ENCODE results near the gene ZG16. TPM values are rescaled to one million over a fixed set of nuclear protein-coding genes. Genes with fewer than 3 reads are reported as not detected.
A peak's percentile ranks its signal among the peaks of the same experiment; 100 is the strongest.

ZG16 gene
- total and polyA plus RNA-seq, 7 donors = 0.01 to 0.03 (median 0.01) TPM; not detected in 4

DNA sequence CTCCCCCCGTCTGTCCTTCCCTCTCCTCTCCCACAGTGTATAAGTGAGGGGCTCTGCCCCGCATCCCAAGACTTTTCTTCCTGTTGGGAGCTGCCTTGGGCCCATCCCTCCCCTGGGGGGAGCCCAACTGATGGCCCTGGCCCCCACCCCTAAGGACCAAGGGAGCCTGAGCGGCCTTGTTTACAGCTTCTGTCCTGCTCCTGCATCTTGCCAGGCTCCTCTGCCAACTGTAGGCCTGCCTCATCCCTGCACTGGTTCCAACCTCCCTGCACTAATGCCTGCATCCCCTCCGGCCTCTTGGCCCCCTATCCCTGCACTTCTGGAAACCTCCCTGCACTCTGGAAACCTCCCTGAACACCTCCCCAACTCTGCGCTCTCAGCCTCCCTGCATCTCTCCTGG lies 36.5 kb downstream of the ZG16 start:
- intact Hi-C loops (cut with DNase I) = no loop called here
- H3K36me3 ChIP-seq (ENCODE audit: insufficient read depth in 1 of 2, low read depth in 1 of 2) = peaks cover 0 to 28% of the 10 kb centered on the region in 2 donors
- ATAC-seq (no peak), DNase-seq (no peak)
- peak overlapping the region; percentile 90 for H3K4me3 ChIP-seq
- no peak overlapping the region for H3K27ac ChIP-seq
- peaks cover 33% of the 10 kb centered on the region for H3K4me1 ChIP-seq
- no peaks in the 10 kb centered on the region for H3K27me3 ChIP-seq (ENCODE audit: insufficient read depth in 3 of 3, low read length in 2 of 3)
- no peaks in the 10 kb centered on the region for H3K9me3 ChIP-seq
- TF ChIP-seq, protein P1, sequence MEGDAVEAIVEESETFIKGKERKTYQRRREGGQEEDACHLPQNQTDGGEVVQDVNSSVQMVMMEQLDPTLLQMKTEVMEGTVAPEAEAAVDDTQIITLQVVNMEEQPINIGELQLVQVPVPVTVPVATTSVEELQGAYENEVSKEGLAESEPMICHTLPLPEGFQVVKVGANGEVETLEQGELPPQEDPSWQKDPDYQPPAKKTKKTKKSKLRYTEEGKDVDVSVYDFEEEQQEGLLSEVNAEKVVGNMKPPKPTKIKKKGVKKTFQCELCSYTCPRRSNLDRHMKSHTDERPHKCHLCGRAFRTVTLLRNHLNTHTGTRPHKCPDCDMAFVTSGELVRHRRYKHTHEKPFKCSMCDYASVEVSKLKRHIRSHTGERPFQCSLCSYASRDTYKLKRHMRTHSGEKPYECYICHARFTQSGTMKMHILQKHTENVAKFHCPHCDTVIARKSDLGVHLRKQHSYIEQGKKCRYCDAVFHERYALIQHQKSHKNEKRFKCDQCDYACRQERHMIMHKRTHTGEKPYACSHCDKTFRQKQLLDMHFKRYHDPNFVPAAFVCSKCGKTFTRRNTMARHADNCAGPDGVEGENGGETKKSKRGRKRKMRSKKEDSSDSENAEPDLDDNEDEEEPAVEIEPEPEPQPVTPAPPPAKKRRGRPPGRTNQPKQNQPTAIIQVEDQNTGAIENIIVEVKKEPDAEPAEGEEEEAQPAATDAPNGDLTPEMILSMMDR (IDR thresholded peaks at IDR 0.05) = no peak
- 84 to 90% (median 89%) methylated on average over 5 of the region's 5 CpGs for WGBS, 3 donors

DNA sequence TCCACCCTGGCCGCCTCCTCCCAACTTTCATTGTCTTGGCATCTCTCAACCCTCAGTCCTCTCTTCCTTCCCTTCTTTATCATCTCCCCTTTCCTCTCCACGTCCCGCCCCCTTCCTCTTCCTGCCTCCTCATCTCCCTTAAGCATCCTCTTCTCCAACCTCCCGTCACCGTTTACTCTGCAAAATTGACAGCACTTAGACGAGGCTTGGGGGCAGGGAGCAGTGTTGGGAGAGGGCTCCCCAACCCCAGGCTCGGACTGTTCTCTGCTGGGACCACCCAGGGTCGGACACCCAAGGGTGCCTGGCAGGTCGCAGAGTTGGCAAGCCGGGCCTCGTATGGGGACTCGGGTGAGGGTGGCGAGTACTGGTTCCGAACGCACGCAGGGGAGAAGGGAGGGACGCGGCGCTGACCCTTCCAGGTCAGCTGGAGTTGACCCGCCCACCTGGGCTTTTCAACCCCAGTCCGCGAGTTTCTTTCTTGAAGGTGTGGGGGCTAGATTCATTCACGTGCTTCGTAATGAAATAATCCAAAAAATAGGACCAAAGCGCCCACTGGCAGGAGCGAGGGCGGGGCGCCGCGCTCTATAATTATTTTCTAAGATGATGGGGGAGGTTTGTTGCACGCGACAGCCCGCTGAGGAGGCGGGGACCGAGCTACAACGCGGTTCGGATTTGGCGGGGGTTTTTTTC lies 37.1 kb downstream of the ZG16 start:
- Histone ChIP-seq H3K9me3 (no peaks in the 10 kb centered on the region), H3K4me3 (peak overlapping the region; percentile 90), H3K36me3 (ENCODE audit: insufficient read depth in 1 of 2, low read depth in 1 of 2) (peaks cover 0 to 27% of the 10 kb centered on the region in 2 donors), H3K27ac (peak overlapping the region; percentile 97), H3K4me1 (peaks cover 32% of the 10 kb centered on the region), H3K27me3 (ENCODE audit: insufficient read depth in 3 of 3, low read length in 2 of 3) (no peaks in the 10 kb centered on the region)
- ATAC-seq = no peak
- peak; percentile 41 to 72 for DNase-seq
- WGBS, 3 donors = 8 to 12% (median 8%) methylated on average over 37 to 39 of the region's 39 CpGs
- intact Hi-C loops (cut with DNase I) = loop anchor here in 1 of 2 donors (5.0 kb wide), 1 partner anchor 47 kb away; the partner anchor contains the start of gene CDIPT
- TF ChIP-seq, protein P1 (IDR thresholded peaks at IDR 0.05) = no peak

DNA sequence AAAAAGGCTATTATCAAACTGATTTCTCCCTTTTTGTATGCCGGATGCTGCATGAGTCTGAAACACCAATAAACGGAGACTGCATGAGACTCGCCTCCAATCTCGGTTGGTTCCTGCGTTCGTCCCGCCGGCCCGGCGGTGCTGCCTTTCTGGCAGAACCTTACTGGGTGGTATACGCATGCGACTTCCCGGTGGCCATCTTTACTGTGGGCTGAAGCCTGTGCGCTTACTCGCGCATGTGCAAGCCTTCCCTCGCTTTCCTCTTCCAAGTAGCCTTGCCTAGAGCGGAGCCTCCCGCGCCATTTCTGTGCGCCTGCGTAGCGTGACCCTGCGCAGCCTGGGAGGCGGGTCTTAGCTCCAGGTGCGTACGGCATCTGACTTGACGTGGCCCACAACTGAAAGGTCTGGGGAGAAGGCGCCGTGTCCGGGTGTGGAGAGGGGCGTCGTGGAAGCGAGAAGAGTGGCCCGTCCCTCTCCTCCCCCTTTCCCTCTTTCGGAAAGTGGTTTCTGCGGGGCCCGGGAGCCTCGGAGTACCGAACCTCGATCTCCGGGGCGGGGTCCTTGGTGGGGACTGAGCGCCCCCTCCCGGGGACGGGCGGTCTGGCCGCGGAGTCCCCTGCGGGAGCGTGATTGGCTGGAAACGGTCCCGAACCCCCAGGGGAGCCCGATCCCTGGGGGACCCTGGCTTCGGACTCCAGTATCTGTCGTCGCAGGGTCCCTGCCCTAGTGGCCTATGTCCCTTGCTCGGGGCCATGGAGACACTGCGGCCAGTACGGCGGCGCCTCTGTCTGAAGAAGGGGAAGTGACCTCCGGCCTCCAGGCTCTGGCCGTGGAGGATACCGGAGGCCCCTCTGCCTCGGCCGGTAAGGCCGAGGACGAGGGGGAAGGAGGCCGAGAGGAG lies 38.0 kb downstream of the ZG16 start, which contains the start of gene PAGR1:
Gene PAGR1 (plus strand): TSS at position 360 of the 901 bp plus-strand sequence. CDS start 374 bp downstream, at position 734.
- TF ChIP-seq, protein P1 (IDR thresholded peaks at IDR 0.05) = peak; percentile 91
- Histone ChIP-seq H3K4me3 (peak within 1 kb of the TSS; percentile 90), H3K9me3 (no peaks in the 10 kb centered on the region), H3K36me3 (ENCODE audit: insufficient read depth in 1 of 2, low read depth in 1 of 2) (peaks cover 0 to 26% of the 10 kb centered on the region in 2 donors), H3K27me3 (ENCODE audit: insufficient read depth in 3 of 3, low read length in 2 of 3) (no peaks in the 10 kb centered on the region), H3K27ac (peak within 1 kb of the TSS; percentile 97), H3K4me1 (peaks cover 26% of the 10 kb centered on the region)
- DNase-seq (peak; percentile 97 to 99), ATAC-seq (peak; percentile 84 to 87 (median 84))
- intact Hi-C loops (cut with DNase I) = loop anchor here (2.0 to 5.0 kb wide), 2 partner anchors 31 to 46 kb away; partner anchors contain the start of gene CDIPT (in 1 of the 2)
- 0 to 1% (median 0%) methylated on average over 70 of the region's 70 CpGs for WGBS, 3 donors

DNA sequence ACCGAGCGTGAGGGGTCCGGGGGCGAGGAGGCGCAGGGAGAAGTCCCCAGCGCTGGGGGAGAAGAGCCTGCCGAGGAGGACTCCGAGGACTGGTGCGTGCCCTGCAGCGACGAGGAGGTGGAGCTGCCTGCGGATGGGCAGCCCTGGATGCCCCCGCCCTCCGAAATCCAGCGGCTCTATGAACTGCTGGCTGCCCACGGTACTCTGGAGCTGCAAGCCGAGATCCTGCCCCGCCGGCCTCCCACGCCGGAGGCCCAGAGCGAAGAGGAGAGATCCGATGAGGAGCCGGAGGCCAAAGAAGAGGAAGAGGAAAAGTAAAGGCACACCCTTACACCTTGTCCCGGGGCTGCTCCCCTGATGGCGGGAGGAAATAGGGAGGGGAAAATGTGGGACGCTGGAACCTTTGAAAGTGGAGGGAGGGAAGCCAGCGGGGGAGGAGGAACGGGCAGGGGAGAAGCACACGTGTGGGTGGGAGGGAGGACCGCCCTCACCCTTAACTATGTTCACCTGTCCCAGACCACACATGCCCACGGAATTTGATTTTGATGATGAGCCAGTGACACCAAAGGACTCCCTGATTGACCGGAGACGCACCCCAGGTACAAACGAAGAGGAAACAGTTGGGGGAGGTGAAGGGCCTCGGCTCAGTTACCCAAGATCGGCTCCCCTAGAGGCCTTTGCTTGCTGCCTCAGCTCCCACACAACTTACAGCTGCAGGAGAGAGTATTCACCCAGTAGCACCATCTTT lies 38.8 kb downstream of the ZG16 start:
- Histone ChIP-seq H3K27ac (peak overlapping the region; percentile 97), H3K9me3 (no peaks in the 10 kb centered on the region), H3K27me3 (ENCODE audit: insufficient read depth in 3 of 3, low read length in 2 of 3) (no peaks in the 10 kb centered on the region), H3K4me1 (peaks cover 34% of the 10 kb centered on the region), H3K36me3 (ENCODE audit: insufficient read depth in 1 of 2, low read depth in 1 of 2) (peaks cover 0 to 26% of the 10 kb centered on the region in 2 donors), H3K4me3 (peak overlapping the region; percentile 90)
- DNase-seq (peak; percentile 61 to 77), ATAC-seq (peak; percentile 10 to 39 (median 28))
- TF ChIP-seq, protein P1 (IDR thresholded peaks at IDR 0.05) = no peak
- intact Hi-C loops (cut with DNase I) = loop anchor here (2.0 to 5.0 kb wide), 2 partner anchors 32 to 45 kb away; partner anchors contain the start of gene CDIPT (in 1 of the 2)
- 3 to 6% (median 3%) methylated on average over 33 to 37 of the region's 37 CpGs for WGBS, 3 donors

All from psoas muscle (tissue), 8 donors.